ENCODE measurements around the gene NPAS3. TPM values are rescaled to one million over a fixed set of nuclear protein-coding genes. Genes with fewer than 3 reads are reported as not detected.

The NPAS3 gene
- total and polyA plus RNA-seq, 2 donors (not counting 3 experiments of a cell fraction or from before 2014, with no cell fraction given): 0.10 to 0.13 TPM

DNA sequence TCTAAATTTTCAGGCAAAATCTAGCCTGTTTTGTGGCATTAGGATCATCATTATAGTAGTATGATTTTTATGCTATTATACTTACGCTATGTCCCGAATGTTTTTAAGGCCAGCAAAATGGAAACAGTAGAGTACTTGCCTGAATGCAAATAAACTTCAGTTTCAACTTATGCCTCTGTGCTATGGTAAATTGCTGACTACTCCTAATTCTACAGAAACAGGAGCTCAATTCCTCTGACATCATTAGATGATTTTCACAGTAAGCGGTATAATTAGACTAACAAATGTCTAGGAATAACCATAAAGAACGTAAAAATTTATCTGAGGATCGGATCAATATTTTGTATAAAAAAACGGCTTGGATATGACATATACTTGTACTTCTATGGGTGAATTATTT, 742.2 kb downstream of the NPAS3 start:
- BruUV-seq (replicated peaks): no TSS peak
- Histone ChIP-seq H2AFZ (ENCODE audit: low read depth, low read length) (no peak overlapping the region), H3K36me3 (ENCODE audit: control insufficient read depth in 2 of 2, extremely low read depth in 1 of 2, insufficient read depth in 2 of 2, low read length in 2 of 2) (no peaks in the 10 kb centered on the region), H3K79me2 (ENCODE audit: control insufficient read depth, insufficient read depth, low read length) (no peaks in the 10 kb centered on the region), H3K4me2 (ENCODE audit: insufficient read depth, low read length) (no peak overlapping the region), H3K9me1 (replicated peaks; ENCODE audit: control insufficient read depth, extremely low read depth, insufficient read depth, low read length) (no peaks in the 10 kb centered on the region), H3K4me3 (replicated peaks in 1 of 3; ENCODE audit: insufficient read depth in 1 of 3, low read depth in 1 of 3, low read length in 3 of 3) (no peak overlapping the region), H3K27me3 (ENCODE audit: control insufficient read depth in 2 of 2, insufficient read depth in 2 of 2, low read length in 2 of 2) (no peaks in the 10 kb centered on the region), H4K20me1 (replicated peaks; ENCODE audit: control insufficient read depth, extremely low read depth, insufficient read depth, low read length) (no peaks in the 10 kb centered on the region), H3K9me3 (replicated peaks; ENCODE audit: control insufficient read depth, insufficient read depth, low read length) (no peaks in the 10 kb centered on the region), H3K9ac (replicated peaks; ENCODE audit: extremely low read depth, insufficient read depth, low read length) (no peak overlapping the region), H3K27ac (ENCODE audit: insufficient read depth, low read depth, low read length) (no peak overlapping the region), H3K4me1 (ENCODE audit: control insufficient read depth, extremely low read depth, insufficient read depth, low read length) (peaks cover 22% of the 10 kb centered on the region)
- intact Hi-C loops (cut with micrococcal nuclease): no loop called here
- ChIA-PET CTCF (interaction anchor here (1.4 kb wide), 1 partner anchor 38 kb away, joined by 3 read pairs; no protein-coding TSS in a partner anchor), POLR2A (no interaction called here)
- TF ChIP-seq, protein P1, sequence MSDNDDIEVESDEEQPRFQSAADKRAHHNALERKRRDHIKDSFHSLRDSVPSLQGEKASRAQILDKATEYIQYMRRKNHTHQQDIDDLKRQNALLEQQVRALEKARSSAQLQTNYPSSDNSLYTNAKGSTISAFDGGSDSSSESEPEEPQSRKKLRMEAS (IDR thresholded peaks at IDR 0.05; ENCODE audit: insufficient read depth, insufficient read length): no peak
- no peak for TF ChIP-seq POLR2A (IDR thresholded peaks at IDR 0.05; ENCODE audit: low read depth, low read length)
- TF ChIP-seq JUN (IDR thresholded peaks at IDR 0.05; ENCODE audit: borderline replicate concordance, insufficient read depth, insufficient read length, low read depth): no peak
- TF ChIP-seq, protein P2, sequence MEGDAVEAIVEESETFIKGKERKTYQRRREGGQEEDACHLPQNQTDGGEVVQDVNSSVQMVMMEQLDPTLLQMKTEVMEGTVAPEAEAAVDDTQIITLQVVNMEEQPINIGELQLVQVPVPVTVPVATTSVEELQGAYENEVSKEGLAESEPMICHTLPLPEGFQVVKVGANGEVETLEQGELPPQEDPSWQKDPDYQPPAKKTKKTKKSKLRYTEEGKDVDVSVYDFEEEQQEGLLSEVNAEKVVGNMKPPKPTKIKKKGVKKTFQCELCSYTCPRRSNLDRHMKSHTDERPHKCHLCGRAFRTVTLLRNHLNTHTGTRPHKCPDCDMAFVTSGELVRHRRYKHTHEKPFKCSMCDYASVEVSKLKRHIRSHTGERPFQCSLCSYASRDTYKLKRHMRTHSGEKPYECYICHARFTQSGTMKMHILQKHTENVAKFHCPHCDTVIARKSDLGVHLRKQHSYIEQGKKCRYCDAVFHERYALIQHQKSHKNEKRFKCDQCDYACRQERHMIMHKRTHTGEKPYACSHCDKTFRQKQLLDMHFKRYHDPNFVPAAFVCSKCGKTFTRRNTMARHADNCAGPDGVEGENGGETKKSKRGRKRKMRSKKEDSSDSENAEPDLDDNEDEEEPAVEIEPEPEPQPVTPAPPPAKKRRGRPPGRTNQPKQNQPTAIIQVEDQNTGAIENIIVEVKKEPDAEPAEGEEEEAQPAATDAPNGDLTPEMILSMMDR (IDR thresholded peaks at IDR 0.05; ENCODE audit: extremely low read depth in 1 of 2, insufficient read depth in 1 of 2, low read depth in 1 of 2, low read length in 2 of 2): no peak
- no peak for TF ChIP-seq POLR2AphosphoS5 (IDR thresholded peaks at IDR 0.05; ENCODE audit: insufficient read depth, low read depth, low read length)
- TF ChIP-seq EZH2 (IDR thresholded peaks at IDR 0.05; ENCODE audit: borderline replicate concordance, low read depth, low read length, severe bottlenecking): no peak
- TF ChIP-seq MYC (IDR thresholded peaks at IDR 0.05; ENCODE audit: low read depth, low read length): no peak
- no peak for TF ChIP-seq GATA2 (IDR thresholded peaks at IDR 0.05; ENCODE audit: insufficient read depth, insufficient read length, low read depth, low read length)
- TF ChIP-seq FOS (IDR thresholded peaks at IDR 0.05; ENCODE audit: borderline replicate concordance, insufficient read depth, low read length): no peak
- DNase-seq (ENCODE audit: low read depth, low spot score) (no peak), FAIRE-seq (no peak)
- dilution Hi-C loops (cut with MboI; ENCODE audit: extremely low pct_ligation_motif_present, low sequenced_read_pairs): no loop called here

Data from endothelial cell of umbilical vein (primary cell).